Stimulated activated CD8-positive, alpha-beta memory T cell treated with anti-CD3 and anti-CD28 coated beads, Interleukin-7, amount 100 ng/mL, for 4 hours (primary cell): ENCODE results near the gene C1QTNF3.
"Not testable (repeated sequence)": the region's sequence is repeated elsewhere in the genome, so short reads cannot be mapped to it uniquely, and the experiment has no call there.

Experiments
- DNase-seq, 2 donors: peaks; one replicate each; pipeline ENCODE4 v3.0.0-alpha.2; 2020; ENCODE audit warnings: low read depth in 2 of 2

Gene C1QTNF3

GRCh38 chr5:34051374-34051980 lies 8.5 kb upstream of the C1QTNF3 start:
- no peak for DNase-seq

DNA sequence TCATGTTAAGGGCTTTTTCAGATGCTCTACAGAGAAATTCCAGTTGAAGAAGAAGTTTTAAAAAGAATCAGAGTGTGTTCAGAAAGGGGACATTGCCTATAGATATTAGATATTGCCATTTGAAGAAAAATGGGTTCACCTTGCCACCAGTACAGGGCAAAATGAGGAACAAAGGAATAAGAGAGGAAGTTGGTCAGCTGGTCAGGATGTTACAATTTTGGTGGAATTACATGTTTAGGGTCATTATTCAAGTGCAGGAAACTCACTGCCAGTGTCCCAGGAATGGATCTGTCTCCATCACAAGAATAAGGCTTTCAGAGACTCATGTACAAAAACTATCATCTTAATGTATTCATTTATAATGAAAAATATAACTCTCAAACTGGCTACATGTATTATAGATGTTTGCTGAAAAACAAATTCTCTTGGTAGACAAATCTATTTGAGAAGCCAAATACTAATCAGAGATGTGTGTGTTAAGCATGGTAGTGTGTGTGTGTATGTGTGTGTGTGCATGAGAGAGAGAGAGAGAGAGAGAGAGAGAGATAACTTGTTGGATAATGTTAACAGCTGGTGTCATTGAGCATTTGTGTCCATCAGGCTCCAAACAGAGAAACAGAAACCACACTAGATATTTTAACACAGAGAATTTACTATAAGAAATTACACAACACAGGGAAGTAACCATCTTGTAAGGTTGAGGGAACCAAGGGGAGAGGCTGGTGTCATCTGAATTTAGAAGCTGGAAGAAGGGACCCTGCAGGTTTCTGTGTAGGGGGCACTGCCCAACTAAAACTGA lies 5.0 kb upstream of the C1QTNF3 start:
- DNase-seq, result no peak

DNA sequence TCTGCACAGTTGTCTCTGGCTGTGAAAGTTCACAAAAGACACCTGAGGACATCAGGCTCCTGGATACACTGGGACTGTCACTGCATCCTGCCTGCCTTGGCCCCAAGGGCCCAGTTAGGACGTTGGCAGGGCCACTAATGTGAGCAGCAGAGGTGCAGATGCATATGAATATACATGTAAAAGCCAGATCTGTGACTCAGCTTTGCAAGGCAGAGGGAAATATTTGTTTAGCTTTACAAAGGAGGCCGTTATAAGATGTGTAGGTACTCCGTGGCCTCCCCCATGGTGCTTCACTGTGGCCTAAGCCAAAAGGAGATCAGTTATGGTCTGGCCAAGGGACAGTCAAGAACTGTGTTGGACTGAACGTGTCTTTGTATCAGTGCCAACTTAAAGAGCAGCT lies 4.1 kb upstream of the C1QTNF3 start:
- DNase-seq, result no peak

DNA sequence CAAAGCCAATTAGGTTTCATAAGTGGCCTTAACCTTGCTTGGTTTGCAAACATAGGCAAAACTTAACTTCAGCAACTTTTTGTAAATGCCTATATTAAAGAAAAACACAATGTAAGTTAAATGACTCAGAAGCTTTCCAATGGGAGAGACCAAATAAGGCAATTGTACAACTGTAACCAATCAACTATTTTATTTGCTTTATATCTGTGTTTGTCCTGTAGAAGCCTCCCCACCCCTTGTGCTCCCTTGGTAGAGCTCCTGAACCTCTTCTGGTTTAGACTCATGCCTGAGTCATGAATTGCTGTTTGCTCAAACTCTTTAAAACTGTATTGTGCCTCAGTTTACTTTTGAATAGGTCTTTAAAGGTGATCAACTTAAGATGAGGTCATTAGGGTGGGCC lies 3.0 kb upstream of the C1QTNF3 start:
- no peak for DNase-seq

- peak; percentile 5 for DNase-seq
These were observed 2.0 kb upstream of the C1QTNF3 start for GRCh38 chr5:34045023-34045422.

GRCh38 chr5:34042321-34042720 lies 692 bp downstream of the C1QTNF3 start:
- DNase-seq, result no peak

DNA sequence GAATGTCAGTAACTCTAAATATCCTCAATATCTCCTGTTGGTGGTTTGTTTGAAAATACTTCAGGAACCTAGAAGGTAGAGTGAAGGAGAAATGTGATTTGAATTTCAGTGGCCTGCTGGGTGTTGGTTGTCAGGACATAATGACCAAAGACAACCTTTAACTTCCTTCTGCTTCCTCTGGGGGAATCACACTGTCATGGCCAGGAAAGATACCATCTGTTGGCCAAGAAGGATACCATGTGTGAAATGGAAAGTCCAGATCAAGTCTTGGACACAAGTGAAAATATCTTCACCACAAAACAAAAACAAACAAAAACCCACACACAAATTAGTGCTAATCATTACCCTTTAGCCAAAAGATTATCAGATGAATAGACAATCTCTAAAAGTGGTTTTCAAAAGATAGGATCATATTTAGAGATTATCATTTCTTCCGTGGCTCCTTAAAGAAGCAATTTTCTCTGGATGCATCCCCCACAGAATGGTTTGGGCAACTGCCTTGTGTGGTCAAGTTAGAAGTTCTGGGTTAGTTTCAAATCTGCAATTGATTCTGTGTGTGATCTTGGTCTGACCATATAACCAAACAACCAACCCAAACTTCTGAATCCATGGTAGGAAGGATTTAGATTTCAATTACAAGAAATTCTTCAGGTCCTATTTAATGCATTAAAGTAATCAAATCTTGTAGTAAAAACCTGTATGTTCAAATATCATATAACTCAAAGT lies 1.6 kb downstream of the C1QTNF3 start:
- DNase-seq, result no peak

DNA sequence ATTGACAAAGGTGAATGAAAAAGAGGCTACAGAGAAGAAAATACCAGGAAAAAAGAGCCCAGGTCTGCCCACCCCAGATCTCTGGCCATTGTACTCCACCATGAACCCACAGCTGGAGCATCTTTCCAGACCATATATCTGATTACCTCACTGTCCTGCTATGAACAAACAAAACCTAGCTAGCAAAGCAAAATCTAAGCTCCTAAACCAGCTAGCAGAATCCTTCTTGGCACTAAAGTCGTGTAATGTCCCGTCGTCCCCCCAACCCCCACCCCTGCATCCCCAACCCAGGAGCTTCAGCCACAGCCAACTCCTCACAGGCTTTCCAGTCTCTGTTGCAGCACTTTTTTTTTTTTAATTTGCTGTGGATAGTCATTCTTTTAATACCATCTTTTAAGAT lies 2.5 kb downstream of the C1QTNF3 start:
- DNase-seq, result no peak

DNA sequence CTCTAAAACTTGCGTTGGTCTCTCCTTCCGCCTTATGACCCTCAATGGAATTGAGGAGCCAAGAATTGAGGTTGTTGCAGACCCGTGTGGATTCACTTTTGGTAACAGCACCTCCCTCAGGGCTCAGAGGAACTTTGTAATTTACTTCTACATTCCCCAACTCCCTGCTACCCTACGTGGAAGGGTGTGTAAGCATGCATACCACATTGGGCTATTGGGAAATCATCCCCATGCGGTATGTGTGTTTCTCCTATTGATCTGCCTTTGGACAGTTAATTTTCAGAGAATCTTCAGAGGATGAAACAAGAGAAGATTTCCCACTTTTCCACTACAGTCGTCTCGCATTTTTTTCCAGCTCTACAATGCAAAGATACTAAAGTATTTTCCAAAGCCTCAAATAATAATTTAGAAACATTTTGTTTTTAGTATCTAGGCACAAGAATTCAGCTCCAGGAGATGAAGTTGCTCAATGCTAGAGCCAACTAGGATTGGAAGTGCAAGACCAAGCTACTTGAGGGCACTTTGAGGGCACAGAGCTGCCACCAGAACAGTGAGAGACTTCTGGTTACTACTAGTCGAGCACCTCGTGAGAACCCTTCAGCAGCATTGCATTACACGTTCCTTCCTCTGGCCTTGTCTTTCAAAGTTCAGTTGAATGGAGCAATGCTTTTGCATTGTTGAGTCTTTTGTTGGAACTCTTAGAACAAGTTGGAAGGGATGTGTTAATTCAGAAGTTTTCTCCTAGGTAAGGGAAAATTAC lies 3.4 kb downstream of the C1QTNF3 start:
- no peak for DNase-seq

DNA sequence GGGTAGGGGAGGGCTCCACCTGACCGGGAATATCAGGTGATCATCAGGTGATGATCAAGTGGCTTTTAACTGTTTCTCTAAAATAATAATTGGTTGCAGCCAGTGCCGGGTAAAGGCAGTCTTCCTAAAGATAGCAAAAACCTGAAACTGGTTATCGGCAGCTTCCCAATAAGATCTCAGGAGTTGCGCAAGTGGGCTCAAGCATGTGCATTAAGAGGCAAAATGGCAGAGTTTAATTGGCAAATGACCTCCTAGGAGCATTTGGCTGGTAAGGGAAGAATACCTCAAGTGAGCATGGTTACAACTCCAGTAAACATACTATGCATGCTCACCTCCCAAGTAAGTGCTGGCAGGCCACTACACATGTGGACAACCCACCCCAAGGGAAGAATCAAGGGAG lies 4.2 kb downstream of the C1QTNF3 start:
- DNase-seq, result no peak

GRCh38 chr5:34038390-34038789 lies 4.6 kb downstream of the C1QTNF3 start:
- DNase-seq, result no peak

GRCh38 chr5:34037726-34038125 lies 5.3 kb downstream of the C1QTNF3 start:
- no peak for DNase-seq

DNA sequence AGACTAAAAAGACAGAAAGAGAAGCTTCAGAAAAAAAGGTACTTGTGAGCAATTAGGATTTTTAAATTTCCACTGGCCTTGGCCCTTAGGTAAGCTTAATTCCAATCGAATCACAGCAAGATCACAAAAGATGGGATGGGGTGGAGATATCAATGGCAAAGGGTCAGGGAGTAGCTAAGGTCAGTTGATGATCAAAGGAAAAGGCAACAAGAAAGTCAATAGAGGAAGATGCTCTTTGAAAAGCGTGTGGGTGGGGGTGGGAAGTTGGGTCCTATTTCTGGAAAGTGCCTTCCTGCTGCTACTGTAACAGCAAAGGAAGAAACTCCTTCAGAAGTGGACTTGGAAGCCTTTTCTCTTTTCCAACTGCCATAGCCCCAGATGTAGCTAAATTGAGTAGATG lies 7.3 kb downstream of the C1QTNF3 start:
- DNase-seq, result no peak

DNA sequence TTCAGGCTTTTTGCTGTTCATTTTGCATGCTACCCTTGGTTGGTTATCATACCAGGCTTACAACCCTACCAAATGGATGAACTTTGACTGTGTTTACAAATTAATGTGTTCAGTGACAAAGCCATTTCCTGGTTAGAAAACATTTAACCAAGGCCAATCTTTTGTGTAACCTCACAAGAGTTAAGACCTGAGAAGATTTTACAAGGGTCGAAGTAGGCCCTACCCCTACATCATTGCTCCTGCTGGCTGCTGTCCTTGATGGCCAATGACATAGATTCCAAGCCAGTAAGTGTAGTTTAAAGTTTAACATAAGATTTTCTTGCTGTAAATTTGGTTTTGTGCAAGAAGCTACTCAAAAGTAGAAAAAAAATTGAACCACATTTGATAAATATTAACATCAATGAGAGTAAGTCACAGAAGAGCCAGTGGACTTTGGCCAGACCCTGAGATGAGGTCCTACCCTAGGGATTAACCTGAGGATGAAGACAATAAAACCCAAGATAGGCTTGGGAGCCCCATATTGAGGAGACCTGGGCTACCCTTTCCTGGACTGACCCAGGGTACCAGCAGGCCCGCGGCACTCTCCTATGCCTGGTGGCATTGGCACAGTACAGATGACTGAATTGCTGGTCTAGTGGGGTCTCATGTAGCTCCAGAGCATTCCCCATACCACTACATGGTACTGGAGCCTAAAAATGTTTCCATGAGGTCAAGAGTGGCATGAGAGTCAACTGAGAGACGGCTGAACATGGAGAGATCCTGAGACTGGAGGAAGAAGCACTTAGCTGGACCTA lies 8.3 kb downstream of the C1QTNF3 start:
- DNase-seq, result no peak

GRCh38 chr5:34031966-34032365 lies 11.0 kb downstream of the C1QTNF3 start:
- DNase-seq, result no peak

GRCh38 chr5:34031117-34031516 lies 11.9 kb downstream of the C1QTNF3 start:
- no peak for DNase-seq

DNA sequence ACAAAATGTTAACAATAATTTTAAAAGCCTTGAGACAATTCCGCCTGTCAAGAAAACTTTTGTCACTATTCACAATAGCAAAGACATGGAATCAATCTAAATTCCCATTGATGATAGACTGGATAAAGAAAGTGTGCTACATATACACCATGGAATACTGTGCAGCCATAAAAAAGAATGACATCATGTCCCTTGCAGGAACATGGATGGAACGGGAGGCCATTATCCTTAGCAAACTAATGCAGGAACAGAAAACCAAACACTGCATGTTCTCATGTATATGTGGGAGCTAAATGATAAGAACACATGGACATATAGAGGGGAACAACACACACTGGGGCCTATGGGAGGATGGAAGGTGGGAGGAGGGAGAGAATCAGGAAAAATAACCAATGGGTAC lies 12.4 kb downstream of the C1QTNF3 start:
- not testable (repeated sequence) for DNase-seq

DNA sequence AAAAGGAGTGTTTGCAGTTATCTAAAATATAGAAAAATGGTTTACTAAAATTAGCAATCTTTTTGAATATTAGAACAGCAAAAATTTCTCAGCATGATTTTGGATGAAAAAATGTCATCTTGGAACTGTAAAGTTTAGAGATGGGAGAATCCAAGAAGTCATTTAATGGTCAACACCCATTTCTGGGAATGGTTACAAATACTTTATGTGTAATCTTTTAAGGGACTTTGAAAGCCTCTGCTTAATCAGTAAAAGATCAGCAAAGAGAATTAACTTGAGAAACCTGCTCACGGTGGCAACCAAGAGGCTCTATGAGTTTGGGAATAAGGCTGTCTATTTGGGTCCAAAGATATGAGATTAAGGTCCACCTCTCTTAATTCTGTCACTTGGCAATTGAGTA lies 13.0 kb downstream of the C1QTNF3 start:
- DNase-seq, result no peak

DNA sequence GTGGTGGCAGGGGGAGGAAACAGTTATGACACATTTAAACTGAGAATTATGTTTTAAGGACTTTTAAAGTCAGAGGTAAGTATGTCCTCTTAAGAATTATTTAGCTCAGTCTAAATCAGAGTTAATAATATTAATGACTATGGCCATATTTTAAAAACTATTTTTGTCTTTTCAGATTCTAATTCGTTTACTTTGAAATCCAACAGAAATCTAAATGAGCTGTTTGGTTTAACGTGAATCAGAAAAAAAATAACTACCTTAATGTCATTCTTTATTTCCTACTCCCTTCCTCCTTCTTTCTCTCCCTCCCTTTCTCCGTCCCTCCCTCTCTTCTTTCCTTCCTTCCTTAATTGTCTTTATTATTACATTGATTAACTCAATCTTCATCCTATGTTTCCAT lies 14.7 kb downstream of the C1QTNF3 start:
- DNase-seq, result no peak

GRCh38 chr5:34026089-34026761 lies 16.8 kb downstream of the C1QTNF3 start:
- no peak for DNase-seq
